Heart left ventricle (tissue), 16 donors: ENCODE measurements around the gene RELL1. TPM values are rescaled to one million over a fixed set of nuclear protein-coding genes. Genes with fewer than 3 reads are reported as not detected.

ENCODE experiments used
- ATAC-seq, 4 donors: fragments of 200-7000 bp; cut with Tn5 transposase; one replicate each; pipeline ENCODE4 v1.9.1; 2020 to 2022; ENCODE audit warnings: moderate library complexity in 4 of 4, mild to moderate bottlenecking in 3 of 4, moderate number of reproducible peaks in 1 of 4
- DNase-seq, 5 donors: peaks; one replicate each; pipeline ENCODE4 v3.0.0-alpha.2; 2020
- H3K27ac ChIP-seq, 12 donors: fragments of 200-600 bp; sonication (generic) in 4 of 12; one replicate each; pipeline versions ENCODE4 v1.5.0 to v1.8.0; 2016 to 2022; ENCODE audit warnings: mild to moderate bottlenecking in 2 of 12
- H3K27me3 ChIP-seq, 9 donors: fragments of 200-600 bp; sonication (generic) in 2 of 9; one replicate each; pipeline versions ENCODE4 v1.5.1 to v1.8.0; 2016 to 2022; ENCODE audit warnings: mild to moderate bottlenecking in 3 of 9
- H3K36me3 ChIP-seq, 9 donors: fragments of 200-600 bp; sonication (generic) in 2 of 9; one replicate each; pipeline versions ENCODE4 v1.5.0 to v1.8.0; 2018 to 2022; ENCODE audit warnings: mild to moderate bottlenecking in 2 of 9
- H3K4me1 ChIP-seq, 12 donors: fragments of 200-600 bp; sonication (generic) in 4 of 12; one replicate each; pipeline versions ENCODE4 v1.5.0 to v1.8.0; 2016 to 2022; ENCODE audit warnings: mild to moderate bottlenecking in 3 of 12
- H3K4me3 ChIP-seq, 12 donors: fragments of 200-600 bp; sonication (generic) in 4 of 12; one replicate each; pipeline versions ENCODE4 v1.5.0 to v1.8.0; 2017 to 2022; ENCODE audit warnings: mild to moderate bottlenecking in 9 of 12, moderate library complexity in 4 of 12
- H3K9me3 ChIP-seq, 12 donors: fragments of 200-600 bp; sonication (generic) in 4 of 12; one replicate each; pipeline versions ENCODE4 v1.5.0 to v1.8.0; 2016 to 2022; ENCODE audit warnings: mild to moderate bottlenecking in 1 of 12
- POLR2A ChIP-seq, 2 donors: fragments of 450-650 bp; IDR thresholded peaks; one replicate each; pipeline ENCODE4 v1.6.1; 2017; ENCODE audit warnings: antibody characterized with exemption in 2 of 2, mild to moderate bottlenecking in 2 of 2, moderate library complexity in 2 of 2
- WGBS, 4 donors: extraction: QIAGEN DNeasy Blood & Tissue Kit in 2 of 4; methylation state at CpG; one replicate each; pipeline versions ENCODE4 v1.1.5 to v1.1.7; 2013 to 2018; 5-methylcytosine and 5-hydroxymethylcytosine counted together
- intact Hi-C, 10 donors: fragments of 100-400 bp; cut with DNase I; formaldehyde crosslinking; loops; one replicate each; pipeline versions ENCODE4 v1.11.1 to v1.14.2; 2022
- polyA plus RNA-seq, 2 donors: library from polyadenylated mRNA; stranded (reverse); fragments of 200-250 nt; gene quantifications; one replicate each; pipeline ENCODE4 v1.2.3, GENCODE V29; 2013
- total RNA-seq, 9 donors: library from RNA; depleted of rRNA in 2 of 9; stranded (reverse); fragments of >200 nt in 2 of 9; fragmentation: NEBNext Ultra II Directional in 3 of 9; extraction: Animal tissue kit (Norgen Biotek cat#: 25700) in 3 of 9; gene quantifications; one replicate each; pipeline versions ENCODE4 v1.1.0 to v1.2.4, GENCODE V29; 2016 to 2023
- TF ChIP-seq, protein P1 (sequence below), 12 donors: fragments of 200-600 bp; sonication (generic) in 4 of 12; IDR thresholded peaks; one replicate each; pipeline versions ENCODE4 v1.5.0 to v1.8.0; 2018 to 2022; ENCODE audit warnings: antibody characterized with exemption in 12 of 12, mild to moderate bottlenecking in 5 of 12
- donor health status: ischemic (EF 13 %, LVEDD 7.1; RV severe dilation, severe dysfunction).
- donor health status: healthy with polysubstance abuse.
- donor health status: DM: no; HTN: yes; CAD: no.
- donor health status: DM: no; HTN: no; CAD: no.
- donor health status: ischemic (EF 25% LVEDD 6.9; RV normal size, moderate dysfunction).
- donor health status: ischemic (EF 25% LVEDD 5.7; RV mildly dilated, moderate dysfunction).
- donor health status: healthy.
- donor health status: DM: yes; HTN: yes; CAD: no.
- donor health status: ischemic (EF 35%, LVEDD 5.7; RV mildly dilated, moderate dysfunction).
- donor health status: nonischemic (EF 11% LVEDD 7.7; RV severe dilation, severe dysfunction).
- donor health status: DM: yes; HTN: yes; CAD: no.
- donor health status: PGD.
- donor health status: ischemic (EF 29% LVEDD 5.4; RV normal size, mild dysfunction).
- donor health status: nonischemic (EF 23%, LVEDD 6.1; RV moderate dilation, normal function).

The RELL1 gene
- total and polyA plus RNA-seq, 11 donors: 2.0 to 40.2 (median 25.2) TPM

DNA sequence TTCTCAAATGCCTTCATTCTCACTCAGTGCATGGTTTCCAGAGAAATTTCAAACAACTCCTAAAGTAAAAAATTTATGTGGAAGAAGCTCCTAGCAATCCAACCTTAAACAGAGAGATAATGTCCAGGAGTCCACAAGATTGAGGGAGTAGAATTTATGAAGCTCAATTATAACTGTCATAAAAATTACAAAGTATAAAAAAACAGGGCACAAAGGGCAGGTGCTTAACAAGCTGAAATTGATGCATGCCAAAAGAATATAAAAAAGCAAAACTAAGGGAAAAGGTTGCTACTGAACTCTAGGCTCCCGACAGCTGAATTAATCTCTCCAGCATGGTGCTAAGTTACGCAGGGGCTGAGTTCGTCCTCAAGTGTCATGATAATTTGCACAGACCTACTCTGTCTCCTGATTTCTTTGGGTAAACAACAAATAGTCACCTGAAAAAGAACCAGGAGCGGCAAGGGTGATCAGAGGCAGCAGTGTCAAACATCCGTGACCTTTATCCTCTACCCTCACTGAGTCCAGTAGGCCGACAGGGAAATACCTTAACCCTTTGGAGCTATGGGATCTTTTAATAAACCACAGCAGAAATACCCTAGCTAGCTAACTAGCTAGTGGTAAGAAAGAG, 47.2 kb upstream of the RELL1 start:
- 68 to 75% (median 70%) methylated on average over 6 of the region's 6 CpGs for WGBS, 4 donors
- Histone ChIP-seq H3K4me3 (no peak overlapping the region), H3K4me1 (peaks cover 0 to 9% (median 0%) of the 10 kb centered on the region in 12 donors), H3K9me3 (no peaks in the 10 kb centered on the region), H3K27me3 (no peaks in the 10 kb centered on the region), H3K36me3 (no peaks in the 10 kb centered on the region), H3K27ac (no peak overlapping the region)
- intact Hi-C loops: no loop called here
- no peak for TF ChIP-seq POLR2A (IDR thresholded peaks at IDR 0.05)
- TF ChIP-seq, protein P1, sequence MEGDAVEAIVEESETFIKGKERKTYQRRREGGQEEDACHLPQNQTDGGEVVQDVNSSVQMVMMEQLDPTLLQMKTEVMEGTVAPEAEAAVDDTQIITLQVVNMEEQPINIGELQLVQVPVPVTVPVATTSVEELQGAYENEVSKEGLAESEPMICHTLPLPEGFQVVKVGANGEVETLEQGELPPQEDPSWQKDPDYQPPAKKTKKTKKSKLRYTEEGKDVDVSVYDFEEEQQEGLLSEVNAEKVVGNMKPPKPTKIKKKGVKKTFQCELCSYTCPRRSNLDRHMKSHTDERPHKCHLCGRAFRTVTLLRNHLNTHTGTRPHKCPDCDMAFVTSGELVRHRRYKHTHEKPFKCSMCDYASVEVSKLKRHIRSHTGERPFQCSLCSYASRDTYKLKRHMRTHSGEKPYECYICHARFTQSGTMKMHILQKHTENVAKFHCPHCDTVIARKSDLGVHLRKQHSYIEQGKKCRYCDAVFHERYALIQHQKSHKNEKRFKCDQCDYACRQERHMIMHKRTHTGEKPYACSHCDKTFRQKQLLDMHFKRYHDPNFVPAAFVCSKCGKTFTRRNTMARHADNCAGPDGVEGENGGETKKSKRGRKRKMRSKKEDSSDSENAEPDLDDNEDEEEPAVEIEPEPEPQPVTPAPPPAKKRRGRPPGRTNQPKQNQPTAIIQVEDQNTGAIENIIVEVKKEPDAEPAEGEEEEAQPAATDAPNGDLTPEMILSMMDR (IDR thresholded peaks at IDR 0.05): no peak
- no peak for ATAC-seq
- DNase-seq: no peak

DNA sequence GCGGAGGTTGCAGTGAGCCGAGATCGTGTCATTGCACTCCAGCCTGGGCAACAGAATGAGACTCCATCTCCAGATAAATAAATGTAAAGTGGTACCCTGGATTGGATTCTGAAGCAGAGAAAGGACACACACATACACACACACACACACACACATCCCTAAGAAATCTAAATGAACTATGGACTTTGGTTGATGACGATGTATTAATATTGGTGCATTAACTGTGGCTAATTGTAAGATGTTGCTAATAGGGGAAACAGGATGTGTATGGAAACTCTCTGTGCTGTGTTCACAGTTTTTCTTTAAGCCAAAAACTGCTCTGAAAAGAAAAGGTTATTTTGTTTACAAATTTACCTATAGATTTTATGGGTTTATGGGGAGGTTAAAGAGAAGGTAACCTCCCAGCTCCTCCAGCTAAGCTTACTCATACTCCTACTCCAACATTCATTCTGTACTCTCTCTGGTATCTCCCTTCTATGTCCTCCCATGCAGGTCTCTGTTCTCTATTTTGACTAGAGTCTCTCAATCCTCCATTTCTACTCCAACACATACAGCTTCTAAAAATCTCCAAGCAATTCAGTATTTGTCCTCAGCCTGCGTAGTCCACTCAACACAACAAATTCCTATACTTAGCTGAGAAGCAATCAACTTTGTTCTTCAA, 46.5 kb upstream of the RELL1 start:
- DNase-seq (no peak), ATAC-seq (no peak)
- Histone ChIP-seq H3K9me3 (no peaks in the 10 kb centered on the region), H3K4me3 (no peak overlapping the region), H3K4me1 (peaks cover 0 to 9% (median 0%) of the 10 kb centered on the region in 12 donors), H3K27ac (no peak overlapping the region), H3K27me3 (no peaks in the 10 kb centered on the region), H3K36me3 (no peaks in the 10 kb centered on the region)
- 92 to 96% (median 95%) methylated on average over 5 of the region's 5 CpGs for WGBS, 4 donors
- intact Hi-C loops: no loop called here
- no peak for TF ChIP-seq POLR2A (IDR thresholded peaks at IDR 0.05)
- TF ChIP-seq, protein P1 (IDR thresholded peaks at IDR 0.05): no peak

DNA sequence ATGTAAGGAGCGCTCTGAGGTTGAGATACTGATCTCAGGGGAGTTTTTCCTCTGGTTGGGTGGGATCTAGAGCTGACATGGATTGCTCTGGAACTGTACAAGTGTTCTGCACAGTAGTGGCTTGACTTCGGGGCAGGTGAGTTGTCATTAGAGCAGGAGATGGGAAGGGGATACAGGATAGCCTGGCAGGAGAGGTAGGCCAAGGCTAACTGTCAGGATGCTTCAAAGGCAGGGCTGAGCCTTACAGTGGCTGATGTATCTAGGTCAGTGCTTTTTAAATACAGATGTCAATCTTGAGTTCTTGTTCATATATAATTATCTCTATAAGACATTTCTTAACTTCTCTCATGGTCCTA, 43.5 kb upstream of the RELL1 start:
- 85 to 94% (median 91%) methylated on average over 2 of the region's 2 CpGs for WGBS, 4 donors
- no peak for ATAC-seq
- TF ChIP-seq, protein P1 (IDR thresholded peaks at IDR 0.05): no peak
- TF ChIP-seq POLR2A (IDR thresholded peaks at IDR 0.05): no peak

DNA sequence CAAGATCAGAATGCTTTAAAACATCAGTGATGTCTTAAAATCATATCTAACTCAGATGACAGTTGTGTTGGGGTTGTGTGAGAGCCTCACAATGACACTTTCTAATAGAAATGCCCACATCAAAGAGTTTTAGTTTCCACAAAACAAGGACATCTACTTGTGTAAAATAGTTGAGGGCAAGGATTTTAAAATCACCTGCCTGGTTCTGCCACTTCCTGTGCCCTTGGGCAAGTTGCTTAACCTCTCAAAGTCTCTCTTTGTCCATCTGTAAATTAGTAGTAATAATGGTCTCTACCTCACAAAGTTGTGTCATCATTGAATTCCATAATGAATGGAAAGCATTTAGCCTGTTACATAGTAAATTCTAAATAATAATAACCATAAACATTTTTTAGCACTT, 41.9 kb upstream of the RELL1 start:
- Histone ChIP-seq H3K9me3 (no peaks in the 10 kb centered on the region), H3K27me3 (no peaks in the 10 kb centered on the region), H3K4me3 (no peak overlapping the region), H3K27ac (no peak overlapping the region), H3K4me1 (no peaks in the 10 kb centered on the region), H3K36me3 (no peaks in the 10 kb centered on the region)
- ATAC-seq: no peak
- DNase-seq: no peak
- TF ChIP-seq POLR2A (IDR thresholded peaks at IDR 0.05): no peak
- TF ChIP-seq, protein P1 (IDR thresholded peaks at IDR 0.05): no peak
- intact Hi-C loops: no loop called here

More for the DNA sequence above, 43.5 kb upstream of the RELL1 start:
- H3K27me3 ChIP-seq: no peaks in the 10 kb centered on the region
- H3K4me3 ChIP-seq: no peak overlapping the region
- DNase-seq: no peak
- H3K27ac ChIP-seq: no peak overlapping the region
- no peaks in the 10 kb centered on the region for H3K9me3 ChIP-seq
- no peaks in the 10 kb centered on the region for H3K4me1 ChIP-seq
- no peaks in the 10 kb centered on the region for H3K36me3 ChIP-seq
- intact Hi-C loops: no loop called here
